ENCODE results near the gene SLC1A5. TPM values are rescaled to one million over a fixed set of nuclear protein-coding genes. Genes with fewer than 3 reads are reported as not detected.

Gene SLC1A5
- total and polyA plus RNA-seq, 2 donors (not counting 1 experiment from before 2014, with no cell fraction given) = 107 to 281 TPM

DNA sequence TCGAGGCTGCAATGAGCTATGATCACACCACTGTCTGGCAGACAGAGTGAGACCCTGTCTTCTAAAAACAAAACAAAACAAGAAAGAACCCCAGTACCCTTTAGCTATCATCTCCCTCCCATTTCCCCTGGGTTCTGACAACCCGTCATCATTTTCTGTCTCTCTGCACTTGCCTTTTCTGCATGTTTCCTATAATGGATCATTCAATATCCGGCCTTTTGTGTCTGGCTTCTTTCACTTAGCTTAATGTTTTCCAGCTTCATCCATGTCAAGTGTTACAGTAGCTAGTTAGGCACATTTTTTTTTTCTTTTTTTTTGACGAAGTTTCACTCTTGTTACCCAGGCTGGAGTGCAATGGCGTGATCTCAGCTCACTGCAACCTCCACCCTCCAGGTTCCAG lies 45.7 kb upstream of the SLC1A5 start:
- Histone ChIP-seq H3K4me3 (replicated peaks in 1 of 4; ENCODE audit: control extremely low read depth in 1 of 4, insufficient read depth in 1 of 4, low read depth in 3 of 4, low read length in 4 of 4) (no peak overlapping the region), H3K4me2 (ENCODE audit: extremely low read depth, insufficient read depth, low read length) (no peak overlapping the region), H3K79me2 (ENCODE audit: control insufficient read depth, insufficient read depth, low read length) (no peaks in the 10 kb centered on the region), H2AFZ (ENCODE audit: low read length) (no peak overlapping the region), H3K9ac (ENCODE audit: insufficient read depth, low read length) (no peak overlapping the region), H3K27ac (ENCODE audit: insufficient read depth, low read length) (no peak overlapping the region), H4K20me1 (ENCODE audit: control insufficient read depth, extremely low read depth, insufficient read depth, low read length) (no peaks in the 10 kb centered on the region), H3K27me3 (ENCODE audit: control insufficient read depth, insufficient read depth, low read length) (no peaks in the 10 kb centered on the region), H3K9me3 (ENCODE audit: control insufficient read depth, insufficient read depth, low read depth, low read length) (no peaks in the 10 kb centered on the region), H3K36me3 (ENCODE audit: control insufficient read depth, insufficient read depth, low read length) (peaks cover 5% of the 10 kb centered on the region), H3K4me1 (ENCODE audit: control insufficient read depth, extremely low read depth, insufficient read depth, low read length) (no peaks in the 10 kb centered on the region)
- no peak for TF ChIP-seq EZH2 (IDR thresholded peaks at IDR 0.05; ENCODE audit: low read length, missing control alignments)
- TF ChIP-seq, protein P1, sequence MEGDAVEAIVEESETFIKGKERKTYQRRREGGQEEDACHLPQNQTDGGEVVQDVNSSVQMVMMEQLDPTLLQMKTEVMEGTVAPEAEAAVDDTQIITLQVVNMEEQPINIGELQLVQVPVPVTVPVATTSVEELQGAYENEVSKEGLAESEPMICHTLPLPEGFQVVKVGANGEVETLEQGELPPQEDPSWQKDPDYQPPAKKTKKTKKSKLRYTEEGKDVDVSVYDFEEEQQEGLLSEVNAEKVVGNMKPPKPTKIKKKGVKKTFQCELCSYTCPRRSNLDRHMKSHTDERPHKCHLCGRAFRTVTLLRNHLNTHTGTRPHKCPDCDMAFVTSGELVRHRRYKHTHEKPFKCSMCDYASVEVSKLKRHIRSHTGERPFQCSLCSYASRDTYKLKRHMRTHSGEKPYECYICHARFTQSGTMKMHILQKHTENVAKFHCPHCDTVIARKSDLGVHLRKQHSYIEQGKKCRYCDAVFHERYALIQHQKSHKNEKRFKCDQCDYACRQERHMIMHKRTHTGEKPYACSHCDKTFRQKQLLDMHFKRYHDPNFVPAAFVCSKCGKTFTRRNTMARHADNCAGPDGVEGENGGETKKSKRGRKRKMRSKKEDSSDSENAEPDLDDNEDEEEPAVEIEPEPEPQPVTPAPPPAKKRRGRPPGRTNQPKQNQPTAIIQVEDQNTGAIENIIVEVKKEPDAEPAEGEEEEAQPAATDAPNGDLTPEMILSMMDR (conservative IDR thresholded peaks at IDR 0.05 in 1 of 2, IDR thresholded peaks at IDR 0.05 in 1 of 2; ENCODE audit: low read depth in 1 of 2, low read length in 2 of 2) = no peak
- DNase-seq (ENCODE audit: low read depth in 2 of 2) = no peak

DNA sequence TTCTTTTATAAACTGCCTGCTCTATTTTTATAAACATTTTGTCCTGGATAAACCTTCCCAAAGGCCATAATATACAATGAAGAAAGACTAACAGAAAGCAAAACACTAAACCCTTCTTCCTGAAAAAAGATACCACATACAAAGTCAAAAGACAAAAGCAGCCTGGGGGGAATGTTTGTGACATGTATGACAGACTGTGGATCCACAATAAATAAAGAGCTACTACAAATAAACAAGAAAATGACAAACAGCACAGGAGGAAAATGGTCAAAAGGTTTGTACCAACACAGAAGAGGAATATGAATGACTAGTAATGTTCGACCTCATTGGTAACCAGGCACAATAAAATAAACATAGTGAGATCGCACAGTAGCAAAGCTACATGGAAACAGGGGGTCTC lies 42.5 kb upstream of the SLC1A5 start:
- H3K4me2 ChIP-seq (ENCODE audit: extremely low read depth, insufficient read depth, low read length) = no peak overlapping the region
- no peak overlapping the region for H3K9ac ChIP-seq (ENCODE audit: insufficient read depth, low read length)
- DNase-seq (ENCODE audit: low read depth in 2 of 2) = no peak
- no peak for TF ChIP-seq EZH2 (IDR thresholded peaks at IDR 0.05; ENCODE audit: low read length, missing control alignments)
- TF ChIP-seq, protein P1 (conservative IDR thresholded peaks at IDR 0.05 in 1 of 2, IDR thresholded peaks at IDR 0.05 in 1 of 2; ENCODE audit: low read depth in 1 of 2, low read length in 2 of 2) = no peak
- no peaks in the 10 kb centered on the region for H3K36me3 ChIP-seq (ENCODE audit: control insufficient read depth, insufficient read depth, low read length)
- no peaks in the 10 kb centered on the region for H4K20me1 ChIP-seq (ENCODE audit: control insufficient read depth, extremely low read depth, insufficient read depth, low read length)
- H3K79me2 ChIP-seq (ENCODE audit: control insufficient read depth, insufficient read depth, low read length) = no peaks in the 10 kb centered on the region
- no peaks in the 10 kb centered on the region for H3K27me3 ChIP-seq (ENCODE audit: control insufficient read depth, insufficient read depth, low read length)
- no peak overlapping the region for H2AFZ ChIP-seq (ENCODE audit: low read length)
- no peak overlapping the region for H3K27ac ChIP-seq (ENCODE audit: insufficient read depth, low read length)
- no peaks in the 10 kb centered on the region for H3K4me1 ChIP-seq (ENCODE audit: control insufficient read depth, extremely low read depth, insufficient read depth, low read length)
- H3K4me3 ChIP-seq (replicated peaks in 1 of 4; ENCODE audit: control extremely low read depth in 1 of 4, insufficient read depth in 1 of 4, low read depth in 3 of 4, low read length in 4 of 4) = no peak overlapping the region
- H3K9me3 ChIP-seq (ENCODE audit: control insufficient read depth, insufficient read depth, low read depth, low read length) = no peaks in the 10 kb centered on the region

DNA sequence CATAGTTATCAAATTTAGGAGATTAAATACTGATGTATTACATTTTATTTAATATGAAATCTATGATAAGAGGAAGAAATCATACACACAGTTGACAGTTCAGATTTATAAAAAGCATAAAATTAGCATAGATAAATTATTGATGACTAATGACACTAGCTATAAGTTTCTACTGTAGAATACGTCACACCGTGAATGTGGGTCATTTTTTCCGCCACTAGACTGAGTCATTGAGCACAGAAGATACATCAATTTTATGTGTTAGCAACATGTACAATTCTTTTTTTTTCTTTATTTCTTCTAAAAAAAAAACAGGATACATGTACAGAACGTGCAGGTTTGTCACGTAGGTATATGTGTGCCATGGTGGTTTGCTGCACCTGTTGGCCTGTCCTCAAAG lies 40.1 kb upstream of the SLC1A5 start:
- TF ChIP-seq EZH2 (IDR thresholded peaks at IDR 0.05; ENCODE audit: low read length, missing control alignments) = no peak
- TF ChIP-seq, protein P1 (conservative IDR thresholded peaks at IDR 0.05 in 1 of 2, IDR thresholded peaks at IDR 0.05 in 1 of 2; ENCODE audit: low read depth in 1 of 2, low read length in 2 of 2) = no peak
- no peak overlapping the region for H2AFZ ChIP-seq (ENCODE audit: low read length)
- peak; percentile 30 to 50 for DNase-seq (ENCODE audit: low read depth in 2 of 2)
- H3K9me3 ChIP-seq (ENCODE audit: control insufficient read depth, insufficient read depth, low read depth, low read length) = no peaks in the 10 kb centered on the region
- no peak overlapping the region for H3K4me3 ChIP-seq (replicated peaks in 1 of 4; ENCODE audit: control extremely low read depth in 1 of 4, insufficient read depth in 1 of 4, low read depth in 3 of 4, low read length in 4 of 4)
- no peak overlapping the region for H3K27ac ChIP-seq (ENCODE audit: insufficient read depth, low read length)
- no peaks in the 10 kb centered on the region for H3K79me2 ChIP-seq (ENCODE audit: control insufficient read depth, insufficient read depth, low read length)
- H3K4me1 ChIP-seq (ENCODE audit: control insufficient read depth, extremely low read depth, insufficient read depth, low read length) = no peaks in the 10 kb centered on the region
- H4K20me1 ChIP-seq (ENCODE audit: control insufficient read depth, extremely low read depth, insufficient read depth, low read length) = no peaks in the 10 kb centered on the region
- H3K4me2 ChIP-seq (ENCODE audit: extremely low read depth, insufficient read depth, low read length) = no peak overlapping the region
- H3K27me3 ChIP-seq (ENCODE audit: control insufficient read depth, insufficient read depth, low read length) = no peaks in the 10 kb centered on the region
- H3K9ac ChIP-seq (ENCODE audit: insufficient read depth, low read length) = no peak overlapping the region
- no peaks in the 10 kb centered on the region for H3K36me3 ChIP-seq (ENCODE audit: control insufficient read depth, insufficient read depth, low read length)
